Measurements from ENCODE around the gene RIOK3. TPM values are rescaled to one million over a fixed set of nuclear protein-coding genes. Genes with fewer than 3 reads are reported as not detected.

Gene RIOK3
- total and polyA plus RNA-seq, 9 donors = 21.5 to 48.3 (median 39.2) TPM

GRCh38 chr18:23412351-23412964 is 40.6 kb upstream of the RIOK3 start:
- Histone ChIP-seq H3K27ac (no peak overlapping the region), H3K4me3 (no peak overlapping the region), H3K4me1 (ENCODE audit: insufficient read depth) (no peaks in the 10 kb centered on the region), H3K27me3 (no peaks in the 10 kb centered on the region), H3K36me3 (no peaks in the 10 kb centered on the region), H3K9me3 (no peaks in the 10 kb centered on the region)
- intact Hi-C loops (cut with DNase I) = loop anchor here in 1 of 4 donors (5.0 kb wide), 1 partner anchor 280 kb away; no protein-coding TSS in a partner anchor
- TF ChIP-seq, protein P1, sequence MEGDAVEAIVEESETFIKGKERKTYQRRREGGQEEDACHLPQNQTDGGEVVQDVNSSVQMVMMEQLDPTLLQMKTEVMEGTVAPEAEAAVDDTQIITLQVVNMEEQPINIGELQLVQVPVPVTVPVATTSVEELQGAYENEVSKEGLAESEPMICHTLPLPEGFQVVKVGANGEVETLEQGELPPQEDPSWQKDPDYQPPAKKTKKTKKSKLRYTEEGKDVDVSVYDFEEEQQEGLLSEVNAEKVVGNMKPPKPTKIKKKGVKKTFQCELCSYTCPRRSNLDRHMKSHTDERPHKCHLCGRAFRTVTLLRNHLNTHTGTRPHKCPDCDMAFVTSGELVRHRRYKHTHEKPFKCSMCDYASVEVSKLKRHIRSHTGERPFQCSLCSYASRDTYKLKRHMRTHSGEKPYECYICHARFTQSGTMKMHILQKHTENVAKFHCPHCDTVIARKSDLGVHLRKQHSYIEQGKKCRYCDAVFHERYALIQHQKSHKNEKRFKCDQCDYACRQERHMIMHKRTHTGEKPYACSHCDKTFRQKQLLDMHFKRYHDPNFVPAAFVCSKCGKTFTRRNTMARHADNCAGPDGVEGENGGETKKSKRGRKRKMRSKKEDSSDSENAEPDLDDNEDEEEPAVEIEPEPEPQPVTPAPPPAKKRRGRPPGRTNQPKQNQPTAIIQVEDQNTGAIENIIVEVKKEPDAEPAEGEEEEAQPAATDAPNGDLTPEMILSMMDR (IDR thresholded peaks at IDR 0.05) = no peak
- no peak for TF ChIP-seq EP300 (IDR thresholded peaks at IDR 0.05)
- no peak for TF ChIP-seq POLR2A (IDR thresholded peaks at IDR 0.05)
- no peak for DNase-seq
- 47 to 51% (median 50%) methylated on average over 3 of the region's 3 CpGs for WGBS, 3 donors

GRCh38 chr18:23415515-23415914 is 37.6 kb upstream of the RIOK3 start:
- no peaks in the 10 kb centered on the region for H3K36me3 ChIP-seq
- H3K9me3 ChIP-seq = no peaks in the 10 kb centered on the region
- no peak for TF ChIP-seq POLR2A (IDR thresholded peaks at IDR 0.05)
- TF ChIP-seq EP300 (IDR thresholded peaks at IDR 0.05) = no peak
- TF ChIP-seq, protein P1 (IDR thresholded peaks at IDR 0.05) = no peak
- H3K27me3 ChIP-seq = no peaks in the 10 kb centered on the region
- WGBS, 3 donors = 65 to 76% (median 73%) methylated on average over 4 of the region's 4 CpGs
- no peak for DNase-seq
- no peaks in the 10 kb centered on the region for H3K4me1 ChIP-seq (ENCODE audit: insufficient read depth)
- intact Hi-C loops (cut with DNase I) = no loop called here
- H3K4me3 ChIP-seq = no peak overlapping the region
- no peak overlapping the region for H3K27ac ChIP-seq

DNA sequence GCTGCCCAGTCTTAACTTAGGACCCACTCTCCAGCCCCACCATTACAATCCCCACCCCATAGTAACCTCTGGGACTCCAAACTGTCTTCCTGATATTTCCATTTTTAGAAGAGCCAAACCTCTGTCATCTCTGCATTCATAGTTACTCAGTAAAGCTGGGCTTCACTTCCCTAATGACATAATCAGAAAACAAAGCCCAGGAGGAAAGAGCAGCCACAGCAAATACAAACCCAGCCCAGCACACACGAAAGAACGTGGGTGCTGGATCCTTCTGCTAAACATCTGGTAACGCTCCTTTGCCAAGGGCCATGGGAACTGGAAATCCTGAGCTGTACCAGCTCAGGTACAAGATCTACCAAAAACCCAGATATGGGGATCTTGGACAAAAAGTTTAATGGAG is 36.8 kb upstream of the RIOK3 start:
- Histone ChIP-seq H3K36me3 (no peaks in the 10 kb centered on the region), H3K4me1 (ENCODE audit: insufficient read depth) (no peaks in the 10 kb centered on the region), H3K9me3 (no peaks in the 10 kb centered on the region), H3K27me3 (no peaks in the 10 kb centered on the region), H3K27ac (no peak overlapping the region), H3K4me3 (no peak overlapping the region)
- TF ChIP-seq, protein P1 (IDR thresholded peaks at IDR 0.05) = no peak
- TF ChIP-seq EP300 (IDR thresholded peaks at IDR 0.05) (no peak), POLR2A (IDR thresholded peaks at IDR 0.05) (no peak)
- no peak for DNase-seq
- 75 to 78% (median 77%) methylated on average over 3 of the region's 3 CpGs for WGBS, 3 donors
- intact Hi-C loops (cut with DNase I) = no loop called here

DNA sequence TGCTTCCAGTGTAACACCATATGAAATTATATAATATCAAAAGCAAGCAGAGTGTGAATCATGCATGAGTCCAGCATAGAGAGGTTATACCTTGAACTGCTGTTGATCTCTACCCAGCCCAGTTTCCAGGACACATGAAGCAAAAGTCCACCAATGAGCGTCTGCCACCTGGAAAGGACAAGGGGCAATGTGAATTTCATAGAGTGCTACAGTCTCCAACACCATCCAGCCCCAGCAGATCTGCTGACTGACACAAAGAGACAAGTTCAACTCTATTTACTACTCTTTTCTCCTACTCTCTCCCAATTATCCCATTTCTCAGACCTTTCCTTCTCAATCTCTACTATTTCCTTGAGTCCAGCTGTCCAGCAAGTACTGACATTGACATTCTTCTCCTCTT is 31.8 kb upstream of the RIOK3 start:
- no peaks in the 10 kb centered on the region for H3K9me3 ChIP-seq
- H3K27ac ChIP-seq = no peak overlapping the region
- intact Hi-C loops (cut with DNase I) = no loop called here
- DNase-seq = no peak
- 96 to 100% (median 98%) methylated on average over 1 of the region's 1 CpG for WGBS, 3 donors
- H3K36me3 ChIP-seq = no peaks in the 10 kb centered on the region
- H3K4me1 ChIP-seq (ENCODE audit: insufficient read depth) = no peaks in the 10 kb centered on the region
- H3K4me3 ChIP-seq = no peak overlapping the region
- TF ChIP-seq POLR2A (IDR thresholded peaks at IDR 0.05) (no peak), EP300 (IDR thresholded peaks at IDR 0.05) (no peak)
- TF ChIP-seq, protein P1 (IDR thresholded peaks at IDR 0.05) = no peak
- H3K27me3 ChIP-seq = no peaks in the 10 kb centered on the region

All from ovary (tissue), 9 donors.